ENCODE data around the gene C19orf81.

C19orf81 gene

GRCh38 chr19:50657222-50657669, 8.0 kb downstream of the C19orf81 start:
- no peak overlapping the region for H3K4me3 ChIP-seq (ENCODE audit: low read depth, low read length)
- TF ChIP-seq CTCF (IDR thresholded peaks at IDR 0.05; ENCODE audit: borderline replicate concordance, insufficient read depth, low read depth, low read length), result no peak

GRCh38 chr19:50657712-50658440, 8.6 kb downstream of the C19orf81 start:
- no peak overlapping the region for H3K4me3 ChIP-seq (ENCODE audit: low read depth, low read length)
- TF ChIP-seq CTCF (IDR thresholded peaks at IDR 0.05; ENCODE audit: borderline replicate concordance, insufficient read depth, low read depth, low read length), result no peak

GRCh38 chr19:50658441-50659317, 9.4 kb downstream of the C19orf81 start:
- no peak overlapping the region for H3K4me3 ChIP-seq (ENCODE audit: low read depth, low read length)
- no peak for TF ChIP-seq CTCF (IDR thresholded peaks at IDR 0.05; ENCODE audit: borderline replicate concordance, insufficient read depth, low read depth, low read length)

- H3K4me3 ChIP-seq (ENCODE audit: low read depth, low read length), result no peak overlapping the region
Measured at GRCh38 chr19:50659318-50660087, 10.3 kb downstream of the C19orf81 start.

GRCh38 chr19:50660088-50660366, 10.8 kb downstream of the C19orf81 start:
- H3K4me3 ChIP-seq (ENCODE audit: low read depth, low read length), result no peak overlapping the region
- no peak for TF ChIP-seq CTCF (IDR thresholded peaks at IDR 0.05; ENCODE audit: borderline replicate concordance, insufficient read depth, low read depth, low read length)

More at GRCh38 chr19:50659318-50660087, 10.3 kb downstream of the C19orf81 start:
- no peak for TF ChIP-seq CTCF (IDR thresholded peaks at IDR 0.05; ENCODE audit: borderline replicate concordance, insufficient read depth, low read depth, low read length)

GRCh38 chr19:50661023-50661422, 11.8 kb downstream of the C19orf81 start:
- no peak for TF ChIP-seq CTCF (IDR thresholded peaks at IDR 0.05; ENCODE audit: borderline replicate concordance, insufficient read depth, low read depth, low read length)
- H3K4me3 ChIP-seq (ENCODE audit: low read depth, low read length), result no peak overlapping the region

All from GM12875 (cell line).